CD14-positive monocyte (primary cell): ENCODE measurements around the gene MMAB. TPM values are rescaled to one million over a fixed set of nuclear protein-coding genes. Genes with fewer than 3 reads are reported as not detected.
A peak's percentile ranks its signal among the peaks of the same experiment; 100 is the strongest.

ENCODE experiments used
- DNase-seq, 3 donors: peaks; one replicate each; pipeline ENCODE4 v3.0.0-alpha.2; 2011 to 2022
- H2AFZ ChIP-seq: 2 replicates; pipeline ENCODE4 v1.6.0; 2012; ENCODE audit warnings: mild to moderate bottlenecking, low read depth, low read length, inconsistent platforms; ENCODE audit not compliant: insufficient read depth, poor library complexity, severe bottlenecking
- H3K27ac ChIP-seq, 2 donors: 1 replicate in 1 of 2; 2 replicates in 1 of 2; pipeline ENCODE4 v1.5.1; 2012 to 2013; ENCODE audit warnings: low read length in 2 of 2, control low read depth in 1 of 2, inconsistent platforms in 1 of 2, low read depth in 1 of 2, mild to moderate bottlenecking in 1 of 2
- H3K27me3 ChIP-seq, 2 donors: one replicate each; pipeline versions ENCODE4 v1.6.0 to v1.6.1; 2011 to 2013; ENCODE audit warnings: low read length in 2 of 2; ENCODE audit not compliant: control insufficient read depth in 2 of 2, insufficient read depth in 2 of 2
- H3K36me3 ChIP-seq, 2 donors: replicated peaks in 1 of 2; 1 replicate in 1 of 2; 2 replicates in 1 of 2; pipeline versions ENCODE4 v1.5.1 to v1.6.1; 2012 to 2013; ENCODE audit warnings: low read length in 2 of 2, control low read depth in 1 of 2, inconsistent platforms in 1 of 2, mild to moderate bottlenecking in 1 of 2; ENCODE audit not compliant: insufficient read depth in 2 of 2, control insufficient read depth in 1 of 2
- H3K4me1 ChIP-seq, 2 donors: 1 replicate in 1 of 2; 2 replicates in 1 of 2; pipeline versions ENCODE4 v1.5.1 to v1.6.1; 2012 to 2013; ENCODE audit warnings: low read length in 2 of 2, control low read depth in 1 of 2, inconsistent platforms in 1 of 2, mild to moderate bottlenecking in 1 of 2, moderate library complexity in 1 of 2; ENCODE audit not compliant: insufficient read depth in 2 of 2, control insufficient read depth in 1 of 2
- H3K4me2 ChIP-seq: replicated peaks from 2 replicates; pipeline ENCODE3; 2012; ENCODE audit warnings: low read length, moderate library complexity, mild to moderate bottlenecking; ENCODE audit not compliant: poor library complexity, severe bottlenecking; ENCODE audit errors: extremely low read depth
- H3K4me3 ChIP-seq, 3 experiments: fragments of 200-600 bp in 1 of 3; sonication (generic) in 1 of 3; replicated peaks in 1 of 3; 1 replicate in 2 of 3; 2 replicates in 1 of 3; pipeline ENCODE4 v1.5.1; 2011 to 2013; ENCODE audit warnings: low read length in 3 of 3, mild to moderate bottlenecking in 3 of 3, control low read depth in 2 of 3, low read depth in 2 of 3, inconsistent platforms in 1 of 3, moderate library complexity in 1 of 3
- H3K79me2 ChIP-seq: 2 replicates; pipeline ENCODE4 v1.6.0; 2012; ENCODE audit warnings: mild to moderate bottlenecking, control low read depth, inconsistent platforms, low read length, moderate library complexity; ENCODE audit not compliant: insufficient read depth
- H3K9ac ChIP-seq: 2 replicates; pipeline ENCODE4 v1.6.0; 2017; ENCODE audit warnings: low read length, mild to moderate bottlenecking; ENCODE audit not compliant: insufficient read depth, poor library complexity, severe bottlenecking
- H3K9me3 ChIP-seq, 2 donors: replicated peaks in 1 of 2; 1 replicate in 1 of 2; 2 replicates in 1 of 2; pipeline versions ENCODE4 v1.5.1 to v1.6.1; 2012 to 2013; ENCODE audit warnings: low read length in 2 of 2, control low read depth in 1 of 2; ENCODE audit not compliant: control insufficient read depth in 1 of 2, insufficient read depth in 1 of 2
- H4K20me1 ChIP-seq: 2 replicates; pipeline ENCODE4 v1.6.0; 2012; ENCODE audit warnings: mild to moderate bottlenecking, low read length, control low read depth, moderate library complexity; ENCODE audit not compliant: insufficient read depth
- H3K27ac Mint-ChIP-seq, 7 donors: one replicate each; pipeline ENCODE4 v1.8.0; 2020; ENCODE audit warnings: mild to moderate bottlenecking in 7 of 7, mixed read lengths in 7 of 7, moderate library complexity in 6 of 7, inconsistent platforms in 2 of 7
- H3K27me3 Mint-ChIP-seq, 3 donors: one replicate each; pipeline ENCODE4 v1.8.0; 2021 to 2022; ENCODE audit warnings: low read depth in 3 of 3, mild to moderate bottlenecking in 3 of 3, mixed read lengths in 3 of 3, moderate library complexity in 3 of 3, inconsistent platforms in 1 of 3
- H3K36me3 Mint-ChIP-seq, 2 donors: one replicate each; pipeline ENCODE4 v1.8.0; 2020; ENCODE audit warnings: mixed read lengths in 2 of 2, inconsistent platforms in 1 of 2, mild to moderate bottlenecking in 1 of 2
- H3K4me1 Mint-ChIP-seq: one replicate; pipeline ENCODE4 v1.8.0; 2020; ENCODE audit warnings: mild to moderate bottlenecking, mixed read lengths
- H3K4me3 Mint-ChIP-seq, 2 donors: one replicate each; pipeline ENCODE4 v1.8.0; 2020; ENCODE audit warnings: mild to moderate bottlenecking in 2 of 2, mixed read lengths in 2 of 2, moderate library complexity in 1 of 2
- H3K9me3 Mint-ChIP-seq, 7 donors: one replicate each; pipeline ENCODE4 v1.8.0; 2020 to 2022; ENCODE audit warnings: mixed read lengths in 7 of 7, mild to moderate bottlenecking in 6 of 7, moderate library complexity in 6 of 7, inconsistent platforms in 2 of 7
- WGBS: methylation state at CpG from one replicate; pipeline ENCODE4 v1.1.5; 2013; ENCODE audit warnings: missing lambda C conversion rate; ENCODE audit not compliant: insufficient coverage; 5-methylcytosine and 5-hydroxymethylcytosine counted together
- intact Hi-C, 2 donors: fragments of 100-400 bp; cut with micrococcal nuclease; formaldehyde crosslinking; loops; one replicate each; pipeline versions ENCODE4 v1.15.0 to v1.15.1; 2023
- polyA plus RNA-seq, 3 donors: library from polyadenylated mRNA; depleted of rRNA in 1 of 3; unstranded in 2 of 3; stranded (reverse) in 1 of 3; fragments of 300-500 nt in 2 of 3; fragments of >200 nt in 1 of 3; fragmentation: Illumina TruSeq in 2 of 3; gene quantifications; 1 replicate in 2 of 3; 2 replicates in 1 of 3; pipeline ENCODE4 v1.2.3, GENCODE V29; 2012 to 2021
- TF ChIP-seq, protein P1 (sequence below): fragments of 200-600 bp; IDR thresholded peaks from one replicate; pipeline ENCODE4 v1.8.0; 2022; ENCODE audit warnings: antibody characterized with exemption, mild to moderate bottlenecking

MMAB gene
- polyA plus RNA-seq, 3 donors = 5.0 to 15.6 (median 12.4) TPM

DNA sequence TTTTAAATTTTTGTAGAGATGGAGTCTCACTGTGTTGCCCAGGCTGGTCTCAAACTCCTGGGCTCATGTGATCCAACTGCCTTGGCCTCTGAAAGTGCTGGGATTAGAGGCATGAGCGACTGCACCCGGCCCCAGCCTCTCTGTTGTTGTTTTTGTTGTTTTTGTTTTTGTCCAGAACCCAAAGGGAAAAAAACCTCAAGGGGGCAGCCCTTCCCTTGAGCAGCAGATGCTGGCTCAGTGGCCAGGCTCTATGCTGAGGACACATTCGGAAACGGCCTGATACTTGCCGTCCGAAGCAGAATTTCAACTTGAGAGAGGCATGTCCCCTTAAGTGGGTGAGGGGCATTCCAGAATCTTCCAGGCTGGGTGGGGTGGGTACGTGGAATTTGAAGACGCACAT lies 7.0 kb upstream of the MMAB start:
- Histone ChIP-seq H3K27ac (no peak overlapping the region), H4K20me1 (no peaks in the 10 kb centered on the region), H3K27me3 (no peaks in the 10 kb centered on the region), H3K36me3 (peaks cover 24 to 68% of the 10 kb centered on the region in 2 donors), H3K4me2 (no peak overlapping the region), H3K79me2 (no peaks in the 10 kb centered on the region), H2AFZ (no peak overlapping the region), H3K9ac (no peak overlapping the region), H3K9me3 (no peaks in the 10 kb centered on the region), H3K4me3 (no peak overlapping the region), H3K4me1 (no peaks in the 10 kb centered on the region)
- intact Hi-C loops = no loop called here
- peaks cover 56 to 63% of the 10 kb centered on the region in 2 donors for H3K36me3 Mint-ChIP-seq
- H3K27ac Mint-ChIP-seq = peak overlapping the region in 1 of 7 donors; percentile 11
- no peaks in the 10 kb centered on the region for H3K9me3 Mint-ChIP-seq
- 98% methylated on average over 7 of the region's 8 CpGs for WGBS
- no peak for DNase-seq
- H3K27me3 Mint-ChIP-seq = peaks cover 0 to 1% (median 0%) of the 10 kb centered on the region in 3 donors
- no peaks in the 10 kb centered on the region for H3K4me1 Mint-ChIP-seq
- H3K4me3 Mint-ChIP-seq = no peak overlapping the region
- TF ChIP-seq, protein P1, sequence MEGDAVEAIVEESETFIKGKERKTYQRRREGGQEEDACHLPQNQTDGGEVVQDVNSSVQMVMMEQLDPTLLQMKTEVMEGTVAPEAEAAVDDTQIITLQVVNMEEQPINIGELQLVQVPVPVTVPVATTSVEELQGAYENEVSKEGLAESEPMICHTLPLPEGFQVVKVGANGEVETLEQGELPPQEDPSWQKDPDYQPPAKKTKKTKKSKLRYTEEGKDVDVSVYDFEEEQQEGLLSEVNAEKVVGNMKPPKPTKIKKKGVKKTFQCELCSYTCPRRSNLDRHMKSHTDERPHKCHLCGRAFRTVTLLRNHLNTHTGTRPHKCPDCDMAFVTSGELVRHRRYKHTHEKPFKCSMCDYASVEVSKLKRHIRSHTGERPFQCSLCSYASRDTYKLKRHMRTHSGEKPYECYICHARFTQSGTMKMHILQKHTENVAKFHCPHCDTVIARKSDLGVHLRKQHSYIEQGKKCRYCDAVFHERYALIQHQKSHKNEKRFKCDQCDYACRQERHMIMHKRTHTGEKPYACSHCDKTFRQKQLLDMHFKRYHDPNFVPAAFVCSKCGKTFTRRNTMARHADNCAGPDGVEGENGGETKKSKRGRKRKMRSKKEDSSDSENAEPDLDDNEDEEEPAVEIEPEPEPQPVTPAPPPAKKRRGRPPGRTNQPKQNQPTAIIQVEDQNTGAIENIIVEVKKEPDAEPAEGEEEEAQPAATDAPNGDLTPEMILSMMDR = no peak

DNA sequence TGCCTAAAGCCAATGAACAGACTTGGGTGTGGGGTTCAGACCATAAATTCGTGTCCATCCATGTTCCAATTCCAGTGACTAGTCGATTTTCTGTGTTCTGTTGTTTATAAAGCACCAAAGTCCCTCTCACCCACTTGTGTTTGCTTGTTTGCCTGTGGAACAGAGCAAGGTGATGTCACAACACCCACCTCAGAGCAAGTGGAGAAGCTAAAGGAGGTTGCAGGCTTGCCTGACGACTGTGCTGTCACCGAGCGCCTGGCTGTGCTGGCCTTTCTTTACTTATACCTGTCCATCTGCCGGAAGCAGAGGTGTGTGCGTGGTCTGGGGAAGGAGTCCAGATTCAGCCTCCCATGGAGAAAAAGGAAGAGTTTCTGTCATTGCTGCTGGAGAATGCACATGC lies 6.3 kb upstream of the MMAB start:
- no peak overlapping the region for H3K9ac ChIP-seq
- H3K4me3 Mint-ChIP-seq = no peak overlapping the region
- TF ChIP-seq, protein P1 = no peak
- H3K9me3 Mint-ChIP-seq = no peaks in the 10 kb centered on the region
- H3K4me2 ChIP-seq = no peak overlapping the region
- no peak overlapping the region for H2AFZ ChIP-seq
- 100% methylated on average over 4 of the region's 7 CpGs for WGBS
- no peaks in the 10 kb centered on the region for H3K27me3 ChIP-seq
- peaks cover 24 to 68% of the 10 kb centered on the region in 2 donors for H3K36me3 ChIP-seq
- no peaks in the 10 kb centered on the region for H3K79me2 ChIP-seq
- no peak overlapping the region for H3K27ac ChIP-seq
- no peak overlapping the region for H3K4me3 ChIP-seq
- no peak overlapping the region for H3K27ac Mint-ChIP-seq
- H4K20me1 ChIP-seq = no peaks in the 10 kb centered on the region
- peaks cover under 1 to 2% of the 10 kb centered on the region in 2 donors for H3K4me1 ChIP-seq
- no peak for DNase-seq
- intact Hi-C loops = loop anchor here in 1 of 2 donors (10.0 kb wide), 1 partner anchor 95 kb away; no protein-coding TSS in a partner anchor
- peaks cover 0 to 1% (median 0%) of the 10 kb centered on the region in 3 donors for H3K27me3 Mint-ChIP-seq
- H3K36me3 Mint-ChIP-seq = peaks cover 53 to 63% of the 10 kb centered on the region in 2 donors
- H3K4me1 Mint-ChIP-seq = peaks cover 1% of the 10 kb centered on the region
- no peaks in the 10 kb centered on the region for H3K9me3 ChIP-seq
